ENCODE data around the gene LARGE2. TPM values are rescaled to one million over a fixed set of nuclear protein-coding genes. Genes with fewer than 3 reads are reported as not detected.
A peak's percentile ranks its signal among the peaks of the same experiment; 100 is the strongest.

The LARGE2 gene
- polyA plus RNA-seq, 1 donor (not counting 4 experiments of a cell fraction or from before 2014, with no cell fraction given): 7.1 TPM

DNA sequence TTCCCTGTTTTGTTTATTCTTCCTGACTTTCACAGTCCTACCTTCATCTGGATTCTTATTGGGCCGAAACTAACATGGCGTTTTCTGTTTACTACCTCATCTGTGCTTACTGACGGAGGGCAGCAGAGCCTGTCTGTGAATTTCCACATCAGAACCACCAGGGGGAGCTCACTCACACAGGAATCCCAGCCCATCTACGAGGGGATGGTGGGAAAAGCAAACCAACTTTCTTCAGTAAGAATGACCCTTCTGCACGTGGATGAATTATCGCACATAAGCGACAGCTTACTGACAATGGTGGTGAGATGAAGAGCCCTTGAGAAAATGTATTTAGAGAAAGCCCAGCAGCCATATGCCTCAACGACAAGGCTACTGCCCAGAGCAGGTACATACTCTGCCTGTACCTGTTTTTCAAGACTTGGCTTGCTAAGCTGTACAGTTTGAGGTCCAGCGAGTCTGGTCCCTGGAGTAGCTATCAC lies 42.5 kb downstream of the LARGE2 start:
- Histone ChIP-seq H3K4me3 (ENCODE audit: control insufficient read depth in 2 of 3, extremely low read depth in 1 of 3, insufficient read depth in 2 of 3, low read depth in 1 of 3, low read length in 3 of 3) (no peak overlapping the region), H3K27ac (ENCODE audit: control insufficient read depth, insufficient read depth, low read length) (no peak overlapping the region), H3K4me1 (ENCODE audit: control insufficient read depth, extremely low read depth, insufficient read depth, low read length) (peaks cover 3% of the 10 kb centered on the region), H3K9me3 (ENCODE audit: control insufficient read depth, low read depth, low read length) (no peaks in the 10 kb centered on the region), H3K9me1 (ENCODE audit: control insufficient read depth, extremely low read depth, insufficient read depth, low read length) (peaks cover 2% of the 10 kb centered on the region), H3K9ac (ENCODE audit: control insufficient read depth, extremely low read depth, insufficient read depth, low read length) (no peak overlapping the region), H3K27me3 (ENCODE audit: control insufficient read depth, extremely low read depth, insufficient read depth, low read length) (no peaks in the 10 kb centered on the region), H3K36me3 (ENCODE audit: control insufficient read depth in 2 of 2, extremely low read depth in 1 of 2, insufficient read depth in 2 of 2, low read length in 2 of 2) (peaks cover 0 to 9% of the 10 kb centered on the region in 2 experiments), H2AFZ (ENCODE audit: control insufficient read depth, low read length) (no peak overlapping the region), H3K4me2 (ENCODE audit: control insufficient read depth, extremely low read depth, insufficient read depth, low read depth, low read length) (no peak overlapping the region), H4K20me1 (ENCODE audit: control insufficient read depth, extremely low read depth, insufficient read depth, low read length) (no peaks in the 10 kb centered on the region), H3K79me2 (ENCODE audit: control insufficient read depth, insufficient read depth, low read length) (no peaks in the 10 kb centered on the region)
- no peak for TF ChIP-seq EZH2 (IDR thresholded peaks at IDR 0.05; ENCODE audit: low read length)
- TF ChIP-seq, protein P1, sequence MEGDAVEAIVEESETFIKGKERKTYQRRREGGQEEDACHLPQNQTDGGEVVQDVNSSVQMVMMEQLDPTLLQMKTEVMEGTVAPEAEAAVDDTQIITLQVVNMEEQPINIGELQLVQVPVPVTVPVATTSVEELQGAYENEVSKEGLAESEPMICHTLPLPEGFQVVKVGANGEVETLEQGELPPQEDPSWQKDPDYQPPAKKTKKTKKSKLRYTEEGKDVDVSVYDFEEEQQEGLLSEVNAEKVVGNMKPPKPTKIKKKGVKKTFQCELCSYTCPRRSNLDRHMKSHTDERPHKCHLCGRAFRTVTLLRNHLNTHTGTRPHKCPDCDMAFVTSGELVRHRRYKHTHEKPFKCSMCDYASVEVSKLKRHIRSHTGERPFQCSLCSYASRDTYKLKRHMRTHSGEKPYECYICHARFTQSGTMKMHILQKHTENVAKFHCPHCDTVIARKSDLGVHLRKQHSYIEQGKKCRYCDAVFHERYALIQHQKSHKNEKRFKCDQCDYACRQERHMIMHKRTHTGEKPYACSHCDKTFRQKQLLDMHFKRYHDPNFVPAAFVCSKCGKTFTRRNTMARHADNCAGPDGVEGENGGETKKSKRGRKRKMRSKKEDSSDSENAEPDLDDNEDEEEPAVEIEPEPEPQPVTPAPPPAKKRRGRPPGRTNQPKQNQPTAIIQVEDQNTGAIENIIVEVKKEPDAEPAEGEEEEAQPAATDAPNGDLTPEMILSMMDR (optimal IDR thresholded peaks at IDR 0.05 in 1 of 3, IDR thresholded peaks at IDR 0.05 in 1 of 3, conservative IDR thresholded peaks at IDR 0.05 in 1 of 3; ENCODE audit: extremely low read depth in 1 of 3, insufficient read depth in 2 of 3, low read length in 3 of 3): peak; percentile 86 to 92 (median 87)
- dilution Hi-C loops (cut with MboI; ENCODE audit: extremely low pct_ligation_motif_present, low sequenced_read_pairs): no loop called here
- FAIRE-seq (peak; percentile 93), DNase-seq (ENCODE audit: low read depth, low spot score) (peak; percentile 15)

DNA sequence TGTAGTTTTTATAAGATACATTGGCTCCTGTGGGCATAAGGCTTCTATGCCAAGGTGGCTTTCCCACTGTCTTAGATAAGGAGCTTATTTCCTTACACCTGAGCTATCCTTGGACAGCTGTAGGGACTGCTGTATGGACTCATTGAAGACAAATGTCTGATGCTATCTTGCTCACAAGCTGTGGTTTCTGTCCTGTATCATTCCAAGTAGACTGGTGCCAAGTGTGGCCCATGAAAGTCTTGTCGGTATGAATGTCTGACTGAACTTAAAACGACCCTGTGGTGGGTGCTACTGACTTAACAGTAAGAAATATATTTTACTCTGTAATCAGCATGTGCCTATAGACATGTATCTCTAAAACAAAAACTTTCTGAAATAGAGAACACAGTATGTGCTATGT lies 45.0 kb downstream of the LARGE2 start:
- no peaks in the 10 kb centered on the region for H3K27me3 ChIP-seq (ENCODE audit: control insufficient read depth, extremely low read depth, insufficient read depth, low read length)
- FAIRE-seq (no peak), DNase-seq (ENCODE audit: low read depth, low spot score) (no peak)
- H2AFZ ChIP-seq (ENCODE audit: control insufficient read depth, low read length): no peak overlapping the region
- no peak overlapping the region for H3K4me2 ChIP-seq (ENCODE audit: control insufficient read depth, extremely low read depth, insufficient read depth, low read depth, low read length)
- peaks cover 3% of the 10 kb centered on the region for H3K4me1 ChIP-seq (ENCODE audit: control insufficient read depth, extremely low read depth, insufficient read depth, low read length)
- no peaks in the 10 kb centered on the region for H3K9me1 ChIP-seq (ENCODE audit: control insufficient read depth, extremely low read depth, insufficient read depth, low read length)
- dilution Hi-C loops (cut with MboI; ENCODE audit: extremely low pct_ligation_motif_present, low sequenced_read_pairs): no loop called here
- no peaks in the 10 kb centered on the region for H4K20me1 ChIP-seq (ENCODE audit: control insufficient read depth, extremely low read depth, insufficient read depth, low read length)
- H3K27ac ChIP-seq (ENCODE audit: control insufficient read depth, insufficient read depth, low read length): no peak overlapping the region
- no peak for TF ChIP-seq EZH2 (IDR thresholded peaks at IDR 0.05; ENCODE audit: low read length)
- TF ChIP-seq, protein P1 (optimal IDR thresholded peaks at IDR 0.05 in 1 of 3, IDR thresholded peaks at IDR 0.05 in 1 of 3, conservative IDR thresholded peaks at IDR 0.05 in 1 of 3; ENCODE audit: extremely low read depth in 1 of 3, insufficient read depth in 2 of 3, low read length in 3 of 3): no peak
- peaks cover 5 to 11% of the 10 kb centered on the region in 2 experiments for H3K36me3 ChIP-seq (ENCODE audit: control insufficient read depth in 2 of 2, extremely low read depth in 1 of 2, insufficient read depth in 2 of 2, low read length in 2 of 2)
- H3K9me3 ChIP-seq (ENCODE audit: control insufficient read depth, low read depth, low read length): no peaks in the 10 kb centered on the region
- no peaks in the 10 kb centered on the region for H3K79me2 ChIP-seq (ENCODE audit: control insufficient read depth, insufficient read depth, low read length)
- H3K4me3 ChIP-seq (ENCODE audit: control insufficient read depth in 2 of 3, extremely low read depth in 1 of 3, insufficient read depth in 2 of 3, low read depth in 1 of 3, low read length in 3 of 3): no peak overlapping the region
- no peak overlapping the region for H3K9ac ChIP-seq (ENCODE audit: control insufficient read depth, extremely low read depth, insufficient read depth, low read length)

Measured in keratinocyte (primary cell).